ENCODE measurements around the gene RRAS.

DNA sequence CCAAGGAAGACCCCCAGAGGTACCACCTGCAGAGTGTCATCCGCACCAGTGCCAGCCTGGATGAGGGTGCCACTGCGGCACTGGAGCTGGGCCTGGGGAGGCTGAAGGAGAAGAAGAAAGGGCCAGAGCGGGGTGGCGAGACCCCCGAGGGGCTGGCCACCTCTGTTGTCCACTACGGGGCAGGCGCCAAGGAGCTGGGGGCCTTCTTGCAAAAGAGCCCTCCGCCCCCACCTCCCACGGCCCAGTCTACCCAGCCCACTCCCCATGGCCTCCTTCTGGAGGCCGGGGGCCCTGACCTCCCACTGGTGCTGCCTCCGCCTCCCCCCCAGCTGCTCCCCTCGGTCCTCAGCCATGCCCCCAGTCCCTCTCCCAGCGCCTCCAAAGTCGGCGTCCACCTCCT lies 43.5 kb downstream of the RRAS start:
- no peak for TF ChIP-seq POLR2A (IDR thresholded peaks at IDR 0.05; ENCODE audit: low read length)
- TF ChIP-seq GATA1 (IDR thresholded peaks at IDR 0.05; ENCODE audit: low read depth, low read length), result no peak
